GM12892 (cell line): ENCODE measurements around the gene PPCDC.

Experiments used
- POLR2A ChIP-seq: IDR thresholded peaks from 2 replicates; pipeline ENCODE4 v1.6.1; 2011; ENCODE audit warnings: low read depth, low read length, control low read depth
- POLR2AphosphoS5 ChIP-seq: IDR thresholded peaks from 2 replicates; pipeline ENCODE4 v1.6.1; 2011; ENCODE audit warnings: low read depth, low read length, control low read depth
- TAF1 ChIP-seq: IDR thresholded peaks from 2 replicates; pipeline ENCODE4 v1.6.1; 2011; ENCODE audit warnings: low read depth, mild to moderate bottlenecking, control low read depth, low read length, borderline replicate concordance

GRCh38 chr15:74978077-74978476 is 45.3 kb upstream of the PPCDC start:
- no peak for TF ChIP-seq POLR2AphosphoS5
- TF ChIP-seq POLR2A, result no peak
- no peak for TF ChIP-seq TAF1
